ENCODE measurements around the gene ZNF878.

GRCh38 chr19:12035220-12036172, 17.3 kb downstream of the ZNF878 start, which contains the start of gene ZNF433:
- no peak for TF ChIP-seq CTCF (conservative IDR thresholded peaks at IDR 0.05; ENCODE audit: low read depth, low read length)
- no peak for TF ChIP-seq EZH2 (IDR thresholded peaks at IDR 0.05; ENCODE audit: borderline replicate concordance, low read depth, low read length, poor library complexity, severe bottlenecking)

Data from A673 (cell line).